ENCODE measurements around the gene PIK3R5.
"Not testable (repeated sequence)": the region's sequence is repeated elsewhere in the genome, so short reads cannot be mapped to it uniquely, and the experiment has no call there.

PIK3R5 gene

GRCh38 chr17:8885967-8886684, 79.4 kb downstream of the PIK3R5 start:
- H3K27ac ChIP-seq: no peak overlapping the region
- DNase-seq (ENCODE audit: low read depth, low spot score): no peak

GRCh38 chr17:8885163-8885966, 80.1 kb downstream of the PIK3R5 start:
- DNase-seq (ENCODE audit: low read depth, low spot score); H3K27ac ChIP-seq: not testable (repeated sequence)

DNA sequence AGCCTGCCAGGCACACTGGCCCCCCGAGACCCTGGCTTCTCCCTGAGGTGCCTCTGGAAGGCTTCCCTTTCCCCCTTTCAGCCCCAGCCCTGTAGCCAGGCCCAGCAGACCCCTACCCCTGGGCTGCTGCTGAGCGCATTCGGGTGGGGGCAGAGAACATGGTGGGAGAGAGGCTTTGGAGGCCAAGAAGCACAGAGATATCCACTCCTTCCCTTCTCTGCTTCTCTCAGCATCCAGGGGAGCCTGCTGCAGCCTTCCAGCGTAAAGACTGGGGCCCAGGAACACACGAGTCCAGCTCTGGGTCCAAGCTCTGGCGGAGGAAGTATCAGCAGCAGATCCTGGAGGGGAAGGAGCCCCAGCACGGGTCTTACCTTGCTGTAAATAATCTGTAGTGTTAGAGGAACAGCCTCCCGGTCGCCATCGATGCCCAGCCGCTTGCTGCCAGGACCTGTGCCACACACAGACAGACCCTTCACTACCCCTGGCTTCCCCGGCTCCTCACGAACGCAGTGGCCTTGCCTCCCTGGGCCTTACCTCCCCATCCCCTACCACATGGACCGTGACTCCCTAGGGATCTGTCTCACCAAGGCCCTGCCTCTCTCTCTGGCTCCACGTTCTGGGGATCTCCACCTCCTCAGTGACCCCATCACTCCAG, 81.0 kb downstream of the PIK3R5 start:
- no peak for DNase-seq (ENCODE audit: low read depth, low spot score)
- no peak overlapping the region for H3K27ac ChIP-seq

DNA sequence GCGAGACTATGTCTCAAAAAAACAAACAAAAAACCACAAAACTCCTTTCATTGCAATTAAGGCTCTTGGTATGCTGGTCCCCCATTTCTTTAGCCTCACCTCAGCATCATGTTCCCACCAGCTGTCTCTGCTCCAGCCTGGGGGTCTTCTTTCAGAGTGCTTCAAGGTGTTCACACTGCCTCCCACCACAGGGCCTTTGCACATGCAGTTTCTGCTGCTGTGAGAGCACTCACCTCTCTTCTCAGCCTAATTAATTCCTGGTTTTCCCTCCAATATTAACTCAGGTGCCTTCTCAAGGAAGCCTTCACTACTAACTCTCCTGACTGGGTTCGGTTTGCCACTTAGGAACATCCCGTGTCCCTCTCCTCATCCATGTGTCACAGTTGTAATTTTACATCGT, 82.2 kb downstream of the PIK3R5 start:
- H3K27ac ChIP-seq: no peak overlapping the region
- DNase-seq (ENCODE audit: low read depth, low spot score): no peak

- no peak overlapping the region for H3K27ac ChIP-seq
- no peak for DNase-seq (ENCODE audit: low read depth, low spot score)
Observed at GRCh38 chr17:8881606-8882005, 83.9 kb downstream of the PIK3R5 start.

DNA sequence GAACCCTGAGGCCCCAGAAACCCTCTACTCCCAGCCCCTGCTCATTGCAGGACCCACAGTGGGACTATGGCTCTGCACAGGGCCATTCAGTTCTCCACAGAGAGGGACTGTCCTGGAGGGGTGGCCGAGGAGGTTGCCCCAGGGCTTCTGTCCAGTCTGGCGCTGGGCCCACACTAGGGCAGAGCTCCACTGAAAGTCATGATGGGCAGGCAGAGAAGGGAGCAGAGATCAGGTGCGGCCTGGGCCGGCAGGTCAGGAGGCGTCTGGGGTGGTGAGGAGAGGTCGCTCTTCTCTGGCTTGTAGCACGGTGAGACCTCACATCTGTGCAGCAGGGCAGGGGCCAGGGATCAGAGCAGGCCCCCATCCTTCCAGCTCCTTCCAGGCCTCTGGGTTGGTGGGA, 85.0 kb downstream of the PIK3R5 start:
- H3K27ac ChIP-seq: no peak overlapping the region
- no peak for DNase-seq (ENCODE audit: low read depth, low spot score)

GRCh38 chr17:8879410-8879809, 86.1 kb downstream of the PIK3R5 start:
- H3K27ac ChIP-seq: no peak overlapping the region
- DNase-seq (ENCODE audit: low read depth, low spot score): no peak

GRCh38 chr17:8877984-8878383, 87.5 kb downstream of the PIK3R5 start:
- H3K27ac ChIP-seq: no peak overlapping the region
- DNase-seq (ENCODE audit: low read depth, low spot score): no peak

DNA sequence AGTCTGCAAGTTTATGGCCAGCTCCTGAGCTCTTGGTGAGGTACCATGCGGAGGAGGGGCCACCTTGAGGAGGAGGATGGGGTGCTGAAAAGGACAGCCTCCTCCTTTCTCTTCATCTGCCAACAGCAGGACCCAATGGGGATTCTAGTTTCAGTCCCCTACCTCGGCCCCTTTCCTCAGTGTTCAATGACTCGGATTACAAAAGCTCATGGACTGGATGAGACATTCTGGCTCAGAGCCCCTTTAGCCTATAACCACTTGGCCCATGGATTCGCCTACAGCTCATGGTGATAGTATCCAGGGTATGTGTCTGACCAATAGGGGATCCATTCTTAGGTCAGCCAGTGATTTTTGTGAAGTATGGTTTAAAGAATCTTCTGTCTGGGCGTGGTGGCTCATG, 89.5 kb downstream of the PIK3R5 start:
- DNase-seq (ENCODE audit: low read depth, low spot score): no peak
- no peak overlapping the region for H3K27ac ChIP-seq

DNA sequence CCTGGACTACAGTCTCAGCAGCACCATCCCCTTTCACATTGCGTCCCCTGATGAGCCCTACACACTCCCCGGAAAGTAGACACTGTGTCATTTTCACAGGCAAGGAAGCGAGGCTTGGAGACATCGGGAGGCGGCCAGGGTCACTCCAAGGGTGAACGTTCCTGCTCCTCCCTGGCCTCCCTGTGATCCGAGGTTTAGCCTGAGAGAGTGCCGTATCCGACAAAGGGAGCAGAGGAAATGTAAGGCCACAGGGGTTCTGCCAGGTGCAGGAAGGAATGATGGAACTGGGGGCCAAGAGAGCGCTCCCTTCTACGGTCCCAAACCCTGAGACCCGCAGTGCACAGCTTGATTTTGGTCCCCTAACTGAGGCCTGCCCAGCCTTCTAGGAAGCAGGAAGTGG, 90.1 kb downstream of the PIK3R5 start:
- no peak for DNase-seq (ENCODE audit: low read depth, low spot score)
- no peak overlapping the region for H3K27ac ChIP-seq

DNA sequence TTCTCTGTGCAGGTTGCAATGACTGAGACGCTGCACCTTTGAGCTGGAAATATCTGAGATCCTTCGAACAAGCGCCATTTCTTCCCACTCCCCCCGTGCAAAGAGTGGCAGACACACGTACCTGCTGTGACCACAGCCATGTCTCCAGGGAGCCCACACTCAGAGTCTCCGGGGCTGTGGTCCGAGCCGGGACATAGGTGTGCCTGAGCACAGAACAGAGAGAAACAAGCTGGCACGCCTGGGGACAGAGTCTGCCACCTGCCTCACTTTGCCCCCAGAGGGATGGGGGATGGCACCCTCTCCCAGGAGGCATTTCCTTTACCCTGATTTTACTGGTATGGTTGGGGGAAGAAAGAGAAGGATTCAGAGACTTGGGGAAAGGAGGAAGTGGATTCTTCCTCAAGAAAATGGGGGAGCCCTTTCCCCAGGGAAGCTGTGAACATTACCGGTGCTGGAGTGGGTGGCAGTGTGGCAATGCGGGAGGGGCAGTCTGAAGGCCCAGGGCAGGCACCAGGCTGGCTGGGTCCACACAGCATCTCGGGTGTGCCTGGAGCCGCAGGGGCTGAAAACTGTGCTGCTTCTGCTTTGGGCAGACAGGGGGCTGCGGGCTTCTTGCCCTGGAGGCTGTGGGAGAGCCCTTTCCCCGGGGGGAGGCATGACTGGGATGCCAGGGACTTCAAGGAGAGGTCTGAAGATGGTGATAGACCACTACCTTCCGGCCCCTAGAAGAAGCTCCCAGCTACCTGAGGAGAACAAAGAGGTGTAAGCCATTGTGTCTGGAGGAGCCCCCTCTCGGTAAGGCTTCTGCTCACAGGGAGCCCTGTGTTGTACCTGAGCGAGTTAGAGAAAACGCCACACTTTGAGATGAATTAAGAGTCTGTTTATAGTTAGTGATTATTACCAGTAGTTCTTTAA, 91.4 kb downstream of the PIK3R5 start:
- no peak for DNase-seq (ENCODE audit: low read depth, low spot score)
- no peak overlapping the region for H3K27ac ChIP-seq

DNA sequence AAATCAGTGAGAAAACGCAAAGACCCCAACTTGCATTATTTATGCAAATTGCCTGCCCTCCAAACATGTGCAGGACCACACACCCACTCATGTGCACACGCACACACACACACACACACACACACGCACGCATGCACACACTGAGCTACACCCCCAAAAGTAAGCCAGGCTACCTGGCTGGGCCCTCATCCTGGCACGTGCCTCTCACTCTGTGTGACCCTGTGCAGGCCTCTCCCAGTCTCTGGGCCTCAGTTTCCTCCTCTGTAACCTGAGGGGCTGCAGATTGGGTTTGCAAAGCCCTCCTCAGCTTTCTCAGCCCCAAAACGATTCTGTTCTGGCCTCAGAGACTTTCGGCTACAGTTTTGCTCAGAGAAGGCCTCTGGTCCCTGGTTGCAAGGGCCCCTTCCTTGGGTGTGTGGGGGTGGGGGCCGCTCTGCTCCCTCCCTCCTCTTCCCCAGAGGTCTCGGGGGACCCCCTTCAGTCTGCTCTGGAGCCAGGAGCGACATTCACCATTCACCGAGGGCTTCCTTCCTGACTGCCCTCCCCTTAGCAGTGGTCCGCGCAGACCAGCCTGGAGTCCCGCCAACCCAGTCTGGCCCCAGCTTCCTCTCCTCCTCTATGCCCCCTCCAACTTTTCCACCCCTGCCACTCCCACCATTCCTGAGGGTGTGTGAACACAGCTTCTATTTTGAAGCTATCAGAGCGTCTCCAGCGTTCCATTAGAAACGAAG, 92.6 kb downstream of the PIK3R5 start:
- DNase-seq (ENCODE audit: low read depth, low spot score): no peak
- no peak overlapping the region for H3K27ac ChIP-seq

DNA sequence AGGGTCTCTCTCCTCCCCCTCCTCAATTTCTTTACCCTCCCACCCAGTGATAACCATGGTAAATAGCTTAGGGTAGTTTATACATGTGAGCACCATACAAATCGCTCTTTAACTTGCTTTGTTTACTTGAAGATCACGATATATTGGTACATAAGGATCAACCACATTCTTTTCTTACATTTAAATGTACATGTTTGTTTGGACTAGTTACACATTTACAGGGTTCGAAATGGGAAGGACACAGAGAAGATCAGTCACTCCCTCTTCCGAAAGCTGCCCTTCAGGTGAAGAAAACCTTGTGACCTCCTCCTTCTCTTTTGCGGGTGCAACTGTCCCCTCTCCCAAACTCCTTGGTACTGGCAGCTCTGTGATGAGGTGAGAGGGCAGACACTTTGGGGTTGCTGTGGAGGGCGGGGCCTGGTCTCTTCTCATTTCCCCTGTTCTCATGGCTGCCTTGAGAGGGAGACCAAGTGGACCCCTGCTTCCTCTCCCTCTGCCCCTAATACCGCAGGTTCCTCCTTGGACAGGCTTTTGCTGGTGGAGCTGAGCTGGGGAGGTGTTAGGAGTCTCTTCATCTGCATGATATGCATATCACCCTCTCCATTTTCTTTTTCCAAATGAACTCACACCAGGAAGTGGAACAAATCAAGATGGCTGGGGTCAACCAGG, 93.3 kb downstream of the PIK3R5 start:
- H3K27ac ChIP-seq: no peak overlapping the region
- DNase-seq (ENCODE audit: low read depth, low spot score): no peak

- no peak overlapping the region for H3K27ac ChIP-seq
- no peak for DNase-seq (ENCODE audit: low read depth, low spot score)
Observed at GRCh38 chr17:8871081-8871581, 94.4 kb downstream of the PIK3R5 start.

- no peak overlapping the region for H3K27ac ChIP-seq
- DNase-seq (ENCODE audit: low read depth, low spot score): no peak
Observed at GRCh38 chr17:8870406-8871040, 95.0 kb downstream of the PIK3R5 start.

DNA sequence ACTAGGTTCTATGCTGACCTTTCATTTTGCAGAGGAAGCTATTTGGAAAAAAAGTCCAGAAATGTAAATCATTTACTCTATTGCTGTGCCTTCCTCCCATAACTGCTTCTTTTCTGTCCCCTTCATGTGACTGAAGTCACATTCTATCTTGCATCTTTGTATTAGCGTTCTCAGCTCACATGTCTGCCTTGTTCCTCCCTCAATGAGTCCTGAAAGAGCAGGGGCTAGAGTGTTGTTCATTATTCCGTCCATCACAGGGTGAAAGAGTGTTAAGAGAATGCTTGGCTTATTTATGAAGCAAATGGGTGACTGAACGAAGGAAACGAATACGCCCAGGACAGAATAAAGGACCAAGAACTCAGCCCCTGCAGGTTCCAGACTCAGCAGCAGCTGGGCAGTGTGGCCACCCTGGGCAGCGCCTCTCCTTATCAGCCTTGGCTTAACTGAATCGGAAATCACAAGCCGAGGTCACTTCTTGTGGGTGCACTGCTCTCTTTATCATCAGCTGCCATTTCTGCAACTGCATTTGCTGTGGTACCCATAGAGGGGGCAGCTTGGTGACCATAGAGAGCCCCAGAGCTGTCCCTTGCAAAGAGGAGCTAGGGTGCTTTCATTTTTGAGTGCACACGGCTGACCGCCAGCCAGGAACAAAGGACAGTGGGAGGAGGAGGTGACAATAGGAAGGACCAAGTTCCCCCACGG, 96.2 kb downstream of the PIK3R5 start:
- DNase-seq (ENCODE audit: low read depth, low spot score): no peak
- H3K27ac ChIP-seq: no peak overlapping the region

GRCh38 chr17:8868529-8868951, 97.0 kb downstream of the PIK3R5 start:
- no peak overlapping the region for H3K27ac ChIP-seq
- no peak for DNase-seq (ENCODE audit: low read depth, low spot score)

DNA sequence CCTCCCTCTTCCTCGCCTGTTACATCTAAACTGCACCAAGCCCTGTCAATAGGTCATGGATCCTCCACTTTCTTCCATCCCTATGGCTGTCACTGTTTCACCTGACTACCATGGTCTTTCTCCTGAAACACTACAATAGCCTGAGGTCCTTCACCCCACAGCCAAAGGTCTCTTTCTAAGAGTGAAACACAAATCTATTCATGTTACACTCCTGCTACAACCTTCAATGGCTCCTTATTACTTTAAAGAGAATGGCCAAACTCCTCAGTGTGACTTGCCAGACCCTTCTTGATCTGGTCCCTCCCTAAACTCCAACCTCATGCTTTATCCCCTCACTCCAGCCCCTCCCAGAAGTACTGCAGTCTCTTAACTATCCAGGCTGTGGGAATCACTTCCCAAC, 97.4 kb downstream of the PIK3R5 start:
- no peak overlapping the region for H3K27ac ChIP-seq

More for the DNA sequence above, 97.4 kb downstream of the PIK3R5 start:
- no peak for DNase-seq (ENCODE audit: low read depth, low spot score)
